GM13976 (cell line): ENCODE measurements around the gene GNRH2.
"Not testable (repeated sequence)": the region's sequence is repeated elsewhere in the genome, so short reads cannot be mapped to it uniquely, and the experiment has no call there.

Source experiments
- DNase-seq: peaks from one replicate; pipeline ENCODE4 v3.0.0; 2012; ENCODE audit warnings: low spot score
- in situ Hi-C: fragments of 300-500 bp; cut with MboI; formaldehyde crosslinking; loops from one replicate; pipeline ENCODE4 v1.12.0; 2022; ENCODE audit warnings: low sequenced_read_pairs, mixed read lengths, inconsistent platforms; ENCODE audit not compliant: unreplicated experiment
- TF ChIP-seq, protein P1 (sequence below): IDR thresholded peaks from 2 replicates; pipeline ENCODE4 v1.5.1; 2012; ENCODE audit warnings: borderline replicate concordance, mild to moderate bottlenecking; ENCODE audit not compliant: insufficient read depth; ENCODE audit errors: extremely low read depth, missing control alignments, control extremely low read depth

The GNRH2 gene

DNA sequence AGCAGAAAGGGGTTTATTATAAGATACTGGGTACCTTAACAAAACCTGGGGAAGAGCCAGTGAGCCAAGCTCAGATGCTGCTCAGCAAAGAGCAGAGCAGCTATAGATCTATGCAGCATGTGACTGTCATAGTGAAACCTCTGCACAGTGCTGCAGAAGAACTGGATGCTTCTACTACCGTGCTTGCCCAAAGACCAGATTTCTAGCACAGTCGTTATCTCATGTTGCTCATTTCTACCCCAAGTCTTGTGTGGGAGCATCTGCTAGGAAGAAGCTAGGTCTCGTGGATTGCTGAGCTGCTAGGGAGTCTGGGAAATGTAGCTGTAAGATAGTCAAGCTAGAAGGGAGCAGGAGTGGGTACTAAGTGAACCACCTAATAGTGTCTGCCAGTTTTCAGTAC lies 31.7 kb upstream of the GNRH2 start:
- no peak for DNase-seq

DNA sequence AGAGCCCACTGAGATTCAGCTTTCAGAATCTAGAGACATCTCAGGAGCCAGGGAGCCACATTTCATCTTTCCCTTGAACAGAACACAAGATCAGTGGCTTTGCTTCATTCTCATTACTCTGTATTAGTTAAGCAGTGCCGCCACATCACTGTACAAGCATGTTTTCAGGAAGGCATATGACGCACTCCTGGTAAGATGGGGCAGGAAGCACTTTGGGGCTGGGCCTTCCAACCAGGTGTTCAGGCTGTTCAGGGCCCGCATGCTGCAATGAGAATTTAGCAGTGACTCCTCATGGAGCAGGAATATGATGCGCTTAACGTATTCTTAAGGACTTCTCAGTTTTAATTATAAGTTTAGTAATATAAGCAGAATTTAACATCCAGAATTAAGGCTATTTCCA lies 29.7 kb upstream of the GNRH2 start:
- TF ChIP-seq, protein P1, sequence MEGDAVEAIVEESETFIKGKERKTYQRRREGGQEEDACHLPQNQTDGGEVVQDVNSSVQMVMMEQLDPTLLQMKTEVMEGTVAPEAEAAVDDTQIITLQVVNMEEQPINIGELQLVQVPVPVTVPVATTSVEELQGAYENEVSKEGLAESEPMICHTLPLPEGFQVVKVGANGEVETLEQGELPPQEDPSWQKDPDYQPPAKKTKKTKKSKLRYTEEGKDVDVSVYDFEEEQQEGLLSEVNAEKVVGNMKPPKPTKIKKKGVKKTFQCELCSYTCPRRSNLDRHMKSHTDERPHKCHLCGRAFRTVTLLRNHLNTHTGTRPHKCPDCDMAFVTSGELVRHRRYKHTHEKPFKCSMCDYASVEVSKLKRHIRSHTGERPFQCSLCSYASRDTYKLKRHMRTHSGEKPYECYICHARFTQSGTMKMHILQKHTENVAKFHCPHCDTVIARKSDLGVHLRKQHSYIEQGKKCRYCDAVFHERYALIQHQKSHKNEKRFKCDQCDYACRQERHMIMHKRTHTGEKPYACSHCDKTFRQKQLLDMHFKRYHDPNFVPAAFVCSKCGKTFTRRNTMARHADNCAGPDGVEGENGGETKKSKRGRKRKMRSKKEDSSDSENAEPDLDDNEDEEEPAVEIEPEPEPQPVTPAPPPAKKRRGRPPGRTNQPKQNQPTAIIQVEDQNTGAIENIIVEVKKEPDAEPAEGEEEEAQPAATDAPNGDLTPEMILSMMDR = no peak
- DNase-seq = no peak
- in situ Hi-C loops = no loop called here

More for the DNA sequence above, 31.7 kb upstream of the GNRH2 start:
- in situ Hi-C loops = no loop called here
- TF ChIP-seq, protein P1 = no peak

DNA sequence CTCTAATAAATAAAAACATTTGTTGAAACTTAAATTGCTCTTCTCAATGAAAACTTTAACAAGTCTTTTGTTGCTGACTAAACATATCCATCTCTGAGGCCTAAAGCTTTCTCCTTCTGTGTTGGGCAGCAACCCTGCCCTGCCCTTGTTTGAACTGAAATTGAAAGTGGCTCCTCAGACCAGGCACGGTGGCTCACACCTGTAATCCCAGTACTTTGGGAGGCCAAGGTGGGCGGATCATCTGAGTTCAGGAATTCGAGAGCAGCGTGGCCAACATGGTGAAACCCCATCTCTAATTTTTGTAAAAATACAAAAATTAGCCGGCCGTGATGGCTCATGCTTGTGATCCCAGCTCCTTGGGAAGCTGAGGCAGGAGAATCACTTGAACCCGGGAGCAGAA lies 29.2 kb upstream of the GNRH2 start:
- no peak for DNase-seq
- TF ChIP-seq, protein P1 = no peak
- in situ Hi-C loops = no loop called here

DNA sequence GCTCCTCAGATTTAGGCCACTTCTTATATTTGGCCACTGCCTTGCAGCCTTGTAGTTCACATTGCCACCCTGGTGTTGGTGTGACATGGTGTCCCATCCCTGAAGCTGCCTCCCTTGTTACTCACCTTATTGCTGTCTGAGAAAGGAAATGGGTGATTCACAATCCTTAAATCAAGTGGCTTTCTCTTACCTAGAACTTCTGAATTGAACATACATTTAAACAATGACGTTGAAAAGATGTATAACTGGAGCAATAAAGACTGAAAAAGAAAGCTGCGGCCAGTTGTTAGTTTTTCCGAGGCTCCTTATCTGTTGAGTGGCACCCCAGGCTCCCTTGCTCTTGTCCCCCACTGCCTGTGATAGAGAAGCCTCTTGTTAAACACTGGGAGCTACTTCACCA lies 28.8 kb upstream of the GNRH2 start:
- no peak for DNase-seq
- in situ Hi-C loops = no loop called here
- TF ChIP-seq, protein P1 = no peak

DNA sequence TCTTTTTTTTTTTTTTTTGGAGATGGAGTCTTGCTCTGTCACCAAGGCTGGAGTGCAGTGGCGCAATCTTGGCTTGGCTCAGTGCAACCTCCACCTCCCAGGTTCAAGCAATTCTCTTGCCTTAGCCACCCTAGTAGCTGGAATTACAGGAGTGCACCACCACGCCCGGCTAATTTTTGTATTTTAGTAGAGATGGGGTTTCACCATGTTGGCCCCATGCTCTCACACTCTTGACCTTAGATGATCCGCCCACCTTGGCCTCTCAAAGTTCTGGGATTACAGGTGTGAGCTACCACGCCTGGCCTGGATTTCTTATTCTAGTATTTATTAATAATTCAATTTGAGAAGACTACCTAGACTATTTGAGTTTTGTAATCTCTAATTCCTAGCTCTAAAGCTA lies 28.1 kb upstream of the GNRH2 start:
- in situ Hi-C loops, DNase-seq: not testable (repeated sequence)

DNA sequence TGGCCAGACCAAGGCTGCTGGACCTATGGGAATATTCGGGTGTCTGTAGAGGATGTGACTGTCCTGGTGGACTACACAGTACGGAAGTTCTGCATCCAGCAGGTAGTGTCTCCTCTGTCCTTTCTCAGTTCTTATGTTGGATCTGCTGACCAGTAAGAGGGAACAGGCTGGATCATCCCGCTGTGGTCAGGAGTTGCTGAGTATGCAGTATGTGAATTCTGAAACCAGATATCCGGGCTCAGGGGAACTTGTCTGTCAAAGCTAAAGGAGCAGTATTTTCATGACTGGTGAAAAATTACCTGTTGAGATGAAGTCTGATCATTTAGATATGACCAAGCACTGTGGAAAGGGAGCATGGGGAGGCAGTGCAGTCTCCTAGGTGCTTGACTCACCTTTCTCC lies 22.1 kb upstream of the GNRH2 start:
- in situ Hi-C loops = no loop called here
- TF ChIP-seq, protein P1 = no peak
- DNase-seq = no peak

DNA sequence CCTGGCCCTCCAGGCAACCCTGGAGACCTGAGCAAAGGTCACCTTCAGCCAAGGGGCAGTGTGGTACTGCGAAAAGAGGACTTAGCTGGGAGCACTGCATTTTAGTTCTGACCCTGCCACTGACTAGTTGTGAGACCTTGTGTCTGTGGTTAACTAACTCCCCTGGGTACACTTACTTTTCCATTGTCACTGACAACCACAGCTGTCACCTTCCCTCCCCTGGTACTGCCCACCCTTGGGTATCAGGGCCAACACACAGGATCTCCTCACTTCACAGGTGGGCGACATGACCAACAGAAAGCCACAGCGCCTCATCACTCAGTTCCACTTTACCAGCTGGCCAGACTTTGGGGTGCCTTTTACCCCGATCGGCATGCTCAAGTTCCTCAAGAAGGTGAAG lies 21.6 kb upstream of the GNRH2 start:
- in situ Hi-C loops = no loop called here
- TF ChIP-seq, protein P1 = no peak
- no peak for DNase-seq

DNA sequence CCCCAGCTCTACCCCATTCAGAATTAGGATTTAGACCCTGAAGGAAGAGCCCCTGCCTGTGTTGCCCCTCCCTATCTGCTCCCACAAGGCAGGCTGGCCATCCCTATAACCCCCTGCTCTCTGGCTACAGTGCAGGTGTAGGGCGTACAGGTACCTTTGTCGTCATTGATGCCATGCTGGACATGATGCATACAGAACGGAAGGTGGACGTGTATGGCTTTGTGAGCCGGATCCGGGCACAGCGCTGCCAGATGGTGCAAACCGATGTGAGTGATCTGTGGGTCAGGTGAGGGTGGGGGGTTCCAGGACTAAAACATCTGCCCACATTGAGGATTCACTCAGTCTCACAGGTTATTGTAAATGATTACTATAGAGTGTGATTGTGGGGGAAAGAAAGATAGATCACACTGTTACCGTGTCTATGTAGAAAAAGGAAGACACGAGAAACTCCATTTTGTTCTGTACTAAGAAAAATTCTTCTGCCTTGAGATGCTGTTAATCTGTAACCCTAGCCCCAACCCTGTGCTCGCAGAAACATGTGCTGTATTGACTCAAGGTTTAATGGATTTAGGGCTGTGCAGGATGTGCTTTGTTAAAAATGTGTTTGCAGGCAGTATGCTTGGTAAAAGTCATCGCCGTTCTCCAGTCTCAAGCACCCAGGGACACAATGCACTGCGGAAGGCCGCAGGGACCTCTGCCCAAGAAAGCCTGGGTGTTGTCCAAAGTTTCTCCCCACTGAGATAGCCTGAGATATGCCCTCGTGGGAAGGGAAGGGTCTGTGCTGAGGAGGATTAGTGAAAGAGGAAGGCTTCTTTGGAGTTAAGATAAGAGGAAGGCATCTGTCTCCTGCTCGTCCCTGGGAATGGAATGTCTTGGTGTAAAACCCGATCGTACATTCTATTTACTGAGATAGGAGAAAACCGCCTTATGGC lies 20.6 kb upstream of the GNRH2 start:
- DNase-seq, in situ Hi-C loops: not testable (repeated sequence)
